IPS-20b (cell line): Measurements from ENCODE around the gene IFNAR2.

Experiments used
- H3K27ac ChIP-seq: one replicate; pipeline ENCODE4 v1.5.1; 2013; ENCODE audit warnings: low read length
- H3K27me3 ChIP-seq: 2 replicates; pipeline ENCODE4 v1.6.1; 2013; ENCODE audit warnings: mild to moderate bottlenecking, low read length, inconsistent platforms; ENCODE audit not compliant: insufficient read depth
- H3K36me3 ChIP-seq: 2 replicates; pipeline ENCODE4 v1.6.1; 2013; ENCODE audit warnings: low read depth, mild to moderate bottlenecking, inconsistent platforms, low read length, moderate library complexity; ENCODE audit not compliant: insufficient read depth
- H3K4me1 ChIP-seq: 2 replicates; pipeline ENCODE4 v1.6.1; 2013; ENCODE audit warnings: mild to moderate bottlenecking, control low read depth, inconsistent platforms, low read length, moderate library complexity; ENCODE audit not compliant: insufficient read depth
- H3K4me3 ChIP-seq: 2 replicates; pipeline ENCODE4 v1.5.1; 2013; ENCODE audit warnings: mild to moderate bottlenecking, low read length, inconsistent platforms
- H3K9ac ChIP-seq: 2 replicates; pipeline ENCODE4 v1.6.1; 2013; ENCODE audit warnings: low read depth, mild to moderate bottlenecking, inconsistent platforms, low read length, moderate library complexity
- H3K9me3 ChIP-seq: 2 replicates; pipeline ENCODE4 v1.6.1; 2013; ENCODE audit warnings: mild to moderate bottlenecking, low read depth, low read length, inconsistent platforms; ENCODE audit not compliant: insufficient read depth

Gene IFNAR2

DNA sequence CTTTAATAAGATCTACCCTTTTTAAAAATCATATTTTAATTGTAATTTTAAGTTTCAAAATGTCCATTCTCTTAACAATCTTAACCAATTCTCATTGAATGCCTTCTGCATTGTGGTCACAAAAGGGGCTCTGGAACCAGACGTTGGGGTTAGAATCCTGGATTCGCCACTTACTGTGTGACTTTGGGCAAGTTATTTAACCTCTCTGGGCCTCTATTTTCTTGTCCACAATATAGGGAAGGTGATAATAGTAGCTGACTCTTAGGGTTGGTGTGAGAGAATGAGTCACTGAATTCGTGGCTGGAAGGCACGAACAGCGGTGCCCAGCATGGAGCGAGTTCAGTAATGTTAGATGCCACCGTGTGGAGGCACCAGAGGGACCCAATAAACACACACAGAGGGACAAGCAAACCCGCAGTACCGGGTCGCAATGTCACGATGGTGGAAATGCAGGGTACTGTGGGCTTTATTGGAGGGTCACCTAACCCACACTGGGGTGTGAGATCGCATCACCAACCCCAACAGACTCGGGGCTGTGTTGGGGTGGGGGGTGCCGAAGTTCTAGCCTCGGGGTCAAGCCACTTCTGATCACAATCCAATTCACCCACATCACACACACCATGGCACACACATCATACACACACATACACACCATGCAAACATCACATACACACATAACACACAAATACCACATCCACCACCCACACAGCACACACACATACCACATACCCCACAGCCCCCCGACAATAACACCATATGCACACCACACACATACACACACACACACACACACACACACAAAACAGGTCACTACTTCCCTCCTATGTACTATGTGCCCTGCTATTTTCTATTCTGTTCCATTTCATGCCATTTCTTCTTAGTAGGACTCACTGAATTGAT lies 27.0 kb upstream of the IFNAR2 start:
- Histone ChIP-seq H3K36me3 (no peaks in the 10 kb centered on the region), H3K27ac (no peak overlapping the region), H3K4me3 (no peak overlapping the region), H3K9ac (no peak overlapping the region), H3K4me1 (no peaks in the 10 kb centered on the region), H3K9me3 (0 out of 2 replicates have a peak, but pooled peaks cover 1% of the 10 kb centered on the region), H3K27me3 (peaks cover 4% of the 10 kb centered on the region; the same call in 1 of the 2 replicates)

DNA sequence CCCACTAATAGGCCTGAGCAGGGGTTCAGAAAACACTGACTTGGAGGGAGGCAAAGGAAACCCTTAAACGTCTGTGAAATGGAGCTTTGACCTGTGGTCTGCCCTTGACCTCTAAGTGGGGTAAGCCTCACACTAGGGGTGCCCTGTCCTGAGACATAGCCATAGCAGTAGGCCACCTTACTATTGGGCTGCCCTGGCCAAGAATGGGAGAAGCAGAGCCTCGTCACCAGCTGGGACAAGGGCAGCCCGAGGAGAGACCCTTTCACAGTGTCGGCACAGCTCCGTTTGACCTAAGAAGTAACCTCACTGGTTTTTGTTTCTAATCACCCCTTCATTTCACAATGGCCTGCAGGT lies 26.4 kb upstream of the IFNAR2 start:
- Histone ChIP-seq H3K4me1 (no peaks in the 10 kb centered on the region), H3K9me3 (peaks cover 5% of the 10 kb centered on the region), H3K27ac (no peak overlapping the region), H3K27me3 (no peaks in the 10 kb centered on the region), H3K4me3 (no peak overlapping the region), H3K36me3 (no peaks in the 10 kb centered on the region), H3K9ac (no peak overlapping the region)

- H3K9ac ChIP-seq = no peak overlapping the region
- H3K4me3 ChIP-seq = no peak overlapping the region
- H3K36me3 ChIP-seq = no peaks in the 10 kb centered on the region
- H3K27ac ChIP-seq = no peak overlapping the region
- H3K9me3 ChIP-seq = peaks cover 11% of the 10 kb centered on the region
- no peaks in the 10 kb centered on the region for H3K27me3 ChIP-seq
- H3K4me1 ChIP-seq = no peaks in the 10 kb centered on the region
These were observed 24.3 kb upstream of the IFNAR2 start for GRCh38 chr21:33205476-33205875.

- Histone ChIP-seq H3K9ac (no peak overlapping the region), H3K36me3 (no peaks in the 10 kb centered on the region), H3K4me1 (no peaks in the 10 kb centered on the region), H3K27ac (no peak overlapping the region), H3K9me3 (peaks cover 11% of the 10 kb centered on the region), H3K4me3 (no peak overlapping the region), H3K27me3 (no peaks in the 10 kb centered on the region)
These were observed 22.9 kb upstream of the IFNAR2 start for GRCh38 chr21:33206771-33207281.

- Histone ChIP-seq H3K27ac (no peak overlapping the region), H3K36me3 (no peaks in the 10 kb centered on the region), H3K9ac (no peak overlapping the region), H3K4me1 (no peaks in the 10 kb centered on the region), H3K4me3 (no peak overlapping the region), H3K9me3 (peaks cover 11% of the 10 kb centered on the region), H3K27me3 (no peaks in the 10 kb centered on the region)
These were observed 22.1 kb upstream of the IFNAR2 start for GRCh38 chr21:33207449-33208149.

GRCh38 chr21:33208534-33208933 lies 21.2 kb upstream of the IFNAR2 start:
- H3K4me1 ChIP-seq = no peaks in the 10 kb centered on the region
- peaks cover 11% of the 10 kb centered on the region for H3K9me3 ChIP-seq
- H3K27me3 ChIP-seq = no peaks in the 10 kb centered on the region
- H3K4me3 ChIP-seq = no peak overlapping the region
- H3K36me3 ChIP-seq = no peaks in the 10 kb centered on the region
- no peak overlapping the region for H3K27ac ChIP-seq
- H3K9ac ChIP-seq = no peak overlapping the region

DNA sequence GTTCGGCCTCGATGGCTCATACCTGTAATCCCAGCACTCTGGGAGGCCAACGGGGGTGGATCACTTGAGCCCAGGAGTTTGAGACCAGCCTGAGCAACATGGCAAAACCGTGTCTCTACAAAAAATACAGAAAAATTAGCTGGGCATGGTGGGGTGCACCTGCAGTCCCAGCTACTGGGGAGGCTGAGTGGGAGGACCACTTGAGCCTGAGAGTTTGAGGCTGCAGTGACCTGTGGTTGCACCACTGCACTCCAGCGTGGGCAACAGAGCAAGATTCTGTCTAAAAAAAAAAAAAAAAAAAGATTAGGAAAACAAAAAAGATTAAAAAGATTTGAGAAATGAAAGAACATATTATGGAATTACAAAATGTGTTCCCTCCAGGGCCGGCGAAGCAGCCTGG lies 18.4 kb upstream of the IFNAR2 start:
- Histone ChIP-seq H3K36me3 (no peaks in the 10 kb centered on the region), H3K4me3 (no peak overlapping the region), H3K9ac (no peak overlapping the region), H3K27ac (no peak overlapping the region), H3K9me3 (peaks cover 11% of the 10 kb centered on the region), H3K27me3 (0 out of 2 replicates have a peak, but pooled peaks cover 5% of the 10 kb centered on the region), H3K4me1 (peaks cover 7% of the 10 kb centered on the region; the same call in 1 of the 2 replicates)

- H3K9me3 ChIP-seq = peaks cover 11% of the 10 kb centered on the region
- H3K4me1 ChIP-seq = peaks cover 11% of the 10 kb centered on the region; the same call in 1 of the 2 replicates
- 0 out of 2 replicates have a peak, but pooled peaks cover 6% of the 10 kb centered on the region for H3K27me3 ChIP-seq
- no peaks in the 10 kb centered on the region for H3K36me3 ChIP-seq
- no peak overlapping the region for H3K27ac ChIP-seq
- no peak overlapping the region for H3K4me3 ChIP-seq
- no peak overlapping the region for H3K9ac ChIP-seq
These were observed 18.0 kb upstream of the IFNAR2 start for GRCh38 chr21:33211732-33212131.

- Histone ChIP-seq H3K27me3 (0 out of 2 replicates have a peak, but pooled peaks cover 6% of the 10 kb centered on the region), H3K27ac (no peak overlapping the region), H3K9me3 (peaks cover 11% of the 10 kb centered on the region), H3K4me3 (no peak overlapping the region), H3K4me1 (peaks cover 16% of the 10 kb centered on the region; the same call in 1 of the 2 replicates), H3K36me3 (no peaks in the 10 kb centered on the region), H3K9ac (no peak overlapping the region)
These were observed 17.4 kb upstream of the IFNAR2 start for GRCh38 chr21:33212159-33212851.

- H3K4me3 ChIP-seq = no peak overlapping the region
- H3K9me3 ChIP-seq = no peaks in the 10 kb centered on the region
- peaks cover 19% of the 10 kb centered on the region; the same call in 1 of the 2 replicates for H3K4me1 ChIP-seq
- H3K36me3 ChIP-seq = no peaks in the 10 kb centered on the region
- no peak overlapping the region for H3K27ac ChIP-seq
- 0 out of 2 replicates have a peak, but pooled peaks cover 6% of the 10 kb centered on the region for H3K27me3 ChIP-seq
- no peak overlapping the region for H3K9ac ChIP-seq
These were observed 15.7 kb upstream of the IFNAR2 start for GRCh38 chr21:33214056-33214455.

DNA sequence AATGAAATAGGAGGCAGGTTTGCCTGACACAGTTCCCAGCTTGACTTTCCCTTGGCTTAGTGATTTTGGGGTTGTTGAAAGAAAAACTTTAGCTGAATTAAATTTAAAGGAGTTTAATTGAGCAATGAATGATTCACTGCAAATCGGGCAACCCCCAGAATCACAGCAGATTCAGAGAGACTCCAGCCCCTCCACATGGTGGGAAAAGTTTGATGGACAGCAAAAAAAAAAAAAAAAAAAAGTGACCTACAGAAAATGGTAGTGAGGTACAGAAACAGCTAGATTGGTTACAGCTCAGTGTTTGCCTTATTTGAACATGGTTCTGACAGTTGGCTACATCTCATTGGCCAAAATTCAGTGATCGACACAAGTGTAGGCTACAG lies 12.6 kb upstream of the IFNAR2 start:
- H3K27me3 ChIP-seq = 0 out of 2 replicates have a peak, but pooled peaks cover 6% of the 10 kb centered on the region
- H3K4me1 ChIP-seq = peaks cover 19% of the 10 kb centered on the region; the same call in 1 of the 2 replicates
- H3K27ac ChIP-seq = no peak overlapping the region
- no peaks in the 10 kb centered on the region for H3K9me3 ChIP-seq
- no peaks in the 10 kb centered on the region for H3K36me3 ChIP-seq
- no peak overlapping the region for H3K9ac ChIP-seq
- peak overlapping the region; percentile 11; the same call in 1 of the 2 replicates for H3K4me3 ChIP-seq
